ENCODE results near the gene LAMTOR3. TPM values are rescaled to one million over a fixed set of nuclear protein-coding genes. Genes with fewer than 3 reads are reported as not detected.

Gene LAMTOR3
- total RNA-seq, 1 experiment from 2014 or later, result 30.6 TPM

GRCh38 chr4:99860521-99860920 is 33.7 kb downstream of the LAMTOR3 start:
- H2BK12ac ChIP-seq (ENCODE audit: insufficient read length, low read depth, low read length), result no peak overlapping the region
- TF ChIP-seq CTCF (conservative IDR thresholded peaks at IDR 0.05), result no peak
- no peak overlapping the region for H3K18ac ChIP-seq (ENCODE audit: insufficient read length, low read depth, low read length)
- H3K27me3 ChIP-seq (ENCODE audit: insufficient read depth, low read length), result no peaks in the 10 kb centered on the region
- H3K4ac ChIP-seq (ENCODE audit: low read depth, low read length), result no peak overlapping the region
- Mint-ChIP-seq H3K9me3 (no peaks in the 10 kb centered on the region), H3K4me3 (no peak overlapping the region), H3K27ac (no peak overlapping the region), H3K36me3 (ENCODE audit: insufficient read depth in 1 of 3, low read depth in 3 of 3) (no peaks in the 10 kb centered on the region), H3K27me3 (ENCODE audit: low read depth) (no peaks in the 10 kb centered on the region), H3K4me1 (peaks cover 7 to 11% of the 10 kb centered on the region in 2 experiments)
- no peak overlapping the region for H3K56ac ChIP-seq (ENCODE audit: insufficient read length, low read depth, low read length)
- H3K9ac ChIP-seq (ENCODE audit: extremely low read depth, insufficient read length, low read length), result no peak overlapping the region
- H2BK15ac ChIP-seq (ENCODE audit: low read depth, low read length), result no peak overlapping the region
- H3K23ac ChIP-seq (ENCODE audit: insufficient read length, low read depth, low read length), result no peak overlapping the region
- no peaks in the 10 kb centered on the region for H4K20me1 ChIP-seq (ENCODE audit: control insufficient read depth, insufficient read depth, insufficient read length)
- no peak overlapping the region for H4K91ac ChIP-seq (ENCODE audit: insufficient read length, low read depth, low read length)
- H2BK120ac ChIP-seq (ENCODE audit: low read depth, low read length, poor library complexity, severe bottlenecking), result no peak overlapping the region
- H3K9me3 ChIP-seq (ENCODE audit: control insufficient read depth, low read depth, low read length), result no peaks in the 10 kb centered on the region
- no peak overlapping the region for H3T11ph ChIP-seq (ENCODE audit: low read length)
- no peaks in the 10 kb centered on the region for H3K79me1 ChIP-seq (ENCODE audit: insufficient read depth, low read depth, low read length, poor library complexity, severe bottlenecking)
- no peaks in the 10 kb centered on the region for H3K4me1 ChIP-seq (ENCODE audit: insufficient read depth, low read length)
- no peak for DNase-seq
- no peaks in the 10 kb centered on the region for H3K23me2 ChIP-seq (ENCODE audit: insufficient read length, low read depth, low read length, poor library complexity, severe bottlenecking)
- H4K5ac ChIP-seq (ENCODE audit: insufficient read length, low read depth, low read length), result no peak overlapping the region
- no peak overlapping the region for H2AFZ ChIP-seq (ENCODE audit: low read length)
- no peak overlapping the region for H3K27ac ChIP-seq (ENCODE audit: insufficient read length, low read depth, low read length)
- no peak overlapping the region for H3K4me2 ChIP-seq (ENCODE audit: insufficient read depth, insufficient read length, low read length)
- no peak overlapping the region for H2AK5ac ChIP-seq (ENCODE audit: insufficient read length, low read length)
- H2BK20ac ChIP-seq (ENCODE audit: low read depth, low read length, poor library complexity, severe bottlenecking), result no peak overlapping the region
- no peak overlapping the region for H4K8ac ChIP-seq (replicated peaks; ENCODE audit: insufficient read length, low read depth, low read length)
- no peak overlapping the region for H3K14ac ChIP-seq (ENCODE audit: insufficient read depth, low read length)
- H2BK5ac ChIP-seq (ENCODE audit: insufficient read length, low read length), result no peak overlapping the region
- no CpG with 5 or more reads among the region's 2 CpGs for WGBS (ENCODE audit: extremely low coverage, insufficient read length, low lambda C conversion rate)
- H3K79me2 ChIP-seq (ENCODE audit: insufficient read depth, low read length), result no peaks in the 10 kb centered on the region

Measured in H9 (cell line).